ENCODE data around the gene PCBP3. TPM values are rescaled to one million over a fixed set of nuclear protein-coding genes. Genes with fewer than 3 reads are reported as not detected.

The PCBP3 gene
- polyA plus RNA-seq, 1 experiment, result 1.6 TPM

- no peak for TF ChIP-seq CTCF (IDR thresholded peaks at IDR 0.05; ENCODE audit: low read depth, low read length)
- Histone ChIP-seq H3K9me3 (ENCODE audit: control insufficient read depth, insufficient read depth, low read length) (peaks cover 32% of the 10 kb centered on the region), H3K4me3 (ENCODE audit: low read depth, low read length) (no peak overlapping the region), H3K27me3 (ENCODE audit: control insufficient read depth, insufficient read depth, low read length) (peaks cover 31% of the 10 kb centered on the region), H3K27ac (ENCODE audit: low read depth, low read length) (no peak overlapping the region)
- ChIA-PET POLR2A (no interaction called here), CTCF (no interaction called here)
- no peak for DNase-seq (ENCODE audit: low read depth, low spot score)
Observed at GRCh38 chr21:45632637-45633251, 10.8 kb upstream of the PCBP3 start.

GRCh38 chr21:45634511-45635183 is 8.9 kb upstream of the PCBP3 start:
- CTCF ChIA-PET, result no interaction called here
- DNase-seq (ENCODE audit: low read depth, low spot score), result no peak
- H3K4me3 ChIP-seq (ENCODE audit: low read depth, low read length), result no peak overlapping the region
- no peak for TF ChIP-seq CTCF (IDR thresholded peaks at IDR 0.05; ENCODE audit: low read depth, low read length)
- H3K27me3 ChIP-seq (ENCODE audit: control insufficient read depth, insufficient read depth, low read length), result peaks cover 25% of the 10 kb centered on the region
- peaks cover 32% of the 10 kb centered on the region for H3K9me3 ChIP-seq (ENCODE audit: control insufficient read depth, insufficient read depth, low read length)
- POLR2A ChIA-PET, result no interaction called here
- no peak overlapping the region for H3K27ac ChIP-seq (ENCODE audit: low read depth, low read length)

GRCh38 chr21:45635271-45636151 is 8.0 kb upstream of the PCBP3 start:
- POLR2A ChIA-PET, result no interaction called here
- no peak for TF ChIP-seq CTCF (IDR thresholded peaks at IDR 0.05; ENCODE audit: low read depth, low read length)
- Histone ChIP-seq H3K9me3 (ENCODE audit: control insufficient read depth, insufficient read depth, low read length) (peaks cover 32% of the 10 kb centered on the region), H3K27me3 (ENCODE audit: control insufficient read depth, insufficient read depth, low read length) (peaks cover 22% of the 10 kb centered on the region), H3K4me3 (ENCODE audit: low read depth, low read length) (no peak overlapping the region), H3K27ac (ENCODE audit: low read depth, low read length) (no peak overlapping the region)
- CTCF ChIA-PET, result no interaction called here
- no peak for DNase-seq (ENCODE audit: low read depth, low spot score)

GRCh38 chr21:45636459-45636858 is 7.1 kb upstream of the PCBP3 start:
- no peak for TF ChIP-seq CTCF (IDR thresholded peaks at IDR 0.05; ENCODE audit: low read depth, low read length)
- peaks cover 37% of the 10 kb centered on the region for H3K9me3 ChIP-seq (ENCODE audit: control insufficient read depth, insufficient read depth, low read length)
- H3K27ac ChIP-seq (ENCODE audit: low read depth, low read length), result no peak overlapping the region
- ChIA-PET POLR2A (no interaction called here), CTCF (no interaction called here)
- peaks cover 16% of the 10 kb centered on the region for H3K27me3 ChIP-seq (ENCODE audit: control insufficient read depth, insufficient read depth, low read length)
- H3K4me3 ChIP-seq (ENCODE audit: low read depth, low read length), result no peak overlapping the region
- no peak for DNase-seq (ENCODE audit: low read depth, low spot score)
